Endothelial cell of umbilical vein (primary cell): ENCODE measurements around the gene ALPK1. TPM values are rescaled to one million over a fixed set of nuclear protein-coding genes. Genes with fewer than 3 reads are reported as not detected.

ENCODE experiments used
- BruUV-seq: library from RNA; stranded (reverse); fragments of 400-500 nt; replicated peaks from 2 replicates; lab custom pipeline; 2021; lab: Mats Ljungman, UMichigan
- CTCF ChIA-PET: fragments of 300-600, 350-600 bp; sonication (Branson Sonifier 250); formaldehyde crosslinking; loops from one replicate; lab custom pipeline; 2021; ENCODE audit warnings: antibody characterized with exemption, inconsistent platforms; lab: Charles Lee
- POLR2A ChIA-PET: fragments of 300-600, 350-600 bp; sonication (Branson Sonifier 250); formaldehyde crosslinking; loops from one replicate; lab custom pipeline; 2021; ENCODE audit warnings: antibody characterized with exemption, inconsistent platforms; lab: Charles Lee
- DNase-seq: peaks from one replicate; pipeline ENCODE4 v3.0.0-alpha.2; 2011; ENCODE audit warnings: low read depth, low spot score
- FAIRE-seq: peaks from 2 replicates; lab custom pipeline; 2011; peaks lifted over from hg19 to GRCh38; lab: Jason Lieb, UNC
- H2AFZ ChIP-seq: 2 replicates; pipeline ENCODE4 v1.6.0; 2012; ENCODE audit warnings: low read depth, low read length, control low read depth, inconsistent platforms
- H3K27ac ChIP-seq: 2 replicates; pipeline ENCODE4 v1.5.1; 2011; ENCODE audit warnings: low read depth, mild to moderate bottlenecking, control low read depth, low read length, moderate library complexity; ENCODE audit not compliant: insufficient read depth
- H3K27me3 ChIP-seq, 2 experiments: 2 replicates each; pipeline versions ENCODE4 v1.6.0 to v1.6.1; 2011; ENCODE audit warnings: low read length in 2 of 2, mixed read lengths in 1 of 2; ENCODE audit not compliant: control insufficient read depth in 2 of 2, insufficient read depth in 2 of 2
- H3K36me3 ChIP-seq, 2 experiments: 2 replicates in 1 of 2; 3 replicates in 1 of 2; pipeline ENCODE4 v1.5.1; 2011; ENCODE audit warnings: low read length in 2 of 2, mild to moderate bottlenecking in 1 of 2, moderate library complexity in 1 of 2; ENCODE audit not compliant: control insufficient read depth in 2 of 2, insufficient read depth in 2 of 2; ENCODE audit errors: extremely low read depth in 1 of 2
- H3K4me1 ChIP-seq: 3 replicates; pipeline ENCODE4 v1.5.1; 2011; ENCODE audit warnings: mild to moderate bottlenecking, low read length; ENCODE audit not compliant: control insufficient read depth, insufficient read depth; ENCODE audit errors: extremely low read depth
- H3K4me2 ChIP-seq: 2 replicates; pipeline ENCODE4 v1.6.1; 2011; ENCODE audit warnings: low read length, control low read depth, mixed read lengths; ENCODE audit not compliant: insufficient read depth
- H3K4me3 ChIP-seq, 3 experiments: fragments of 200-600 bp in 1 of 3; sonication (generic), shearing (Covaris generic) in 1 of 3; replicated peaks in 1 of 3; 2 replicates each; pipeline ENCODE4 v1.5.1; 2011 to 2016; ENCODE audit warnings: control low read depth in 3 of 3, low read length in 3 of 3, mild to moderate bottlenecking in 2 of 3, inconsistent platforms in 1 of 3, low read depth in 1 of 3, moderate library complexity in 1 of 3; ENCODE audit not compliant: insufficient read depth in 1 of 3
- H3K79me2 ChIP-seq: 2 replicates; pipeline ENCODE4 v1.6.0; 2012; ENCODE audit warnings: low read length, inconsistent platforms; ENCODE audit not compliant: control insufficient read depth, insufficient read depth
- H3K9ac ChIP-seq: replicated peaks from 2 replicates; pipeline ENCODE3; 2011; ENCODE audit warnings: low read length, control low read depth; ENCODE audit not compliant: insufficient read depth; ENCODE audit errors: extremely low read depth
- H3K9me1 ChIP-seq: replicated peaks from 3 replicates; pipeline ENCODE4 v1.6.0; 2011; ENCODE audit warnings: mild to moderate bottlenecking, low read length; ENCODE audit not compliant: control insufficient read depth, insufficient read depth; ENCODE audit errors: extremely low read depth
- H3K9me3 ChIP-seq: replicated peaks from 2 replicates; pipeline ENCODE4 v1.5.1; 2012; ENCODE audit warnings: low read length, inconsistent platforms; ENCODE audit not compliant: control insufficient read depth, insufficient read depth
- H4K20me1 ChIP-seq: replicated peaks from 2 replicates; pipeline ENCODE3; 2011; ENCODE audit warnings: mild to moderate bottlenecking, low read length; ENCODE audit not compliant: control insufficient read depth, insufficient read depth; ENCODE audit errors: extremely low read depth
- CTCF ChIP-seq, 2 donors: IDR thresholded peaks; 1 replicate in 1 of 2; 2 replicates in 1 of 2; pipeline ENCODE4 v1.5.1; 2011; ENCODE audit warnings: low read length in 2 of 2, mild to moderate bottlenecking in 2 of 2, moderate library complexity in 2 of 2, control low read depth in 1 of 2, inconsistent platforms in 1 of 2, low read depth in 1 of 2; ENCODE audit not compliant: insufficient read depth in 1 of 2; ENCODE audit errors: extremely low read depth in 1 of 2
- EZH2 ChIP-seq: IDR thresholded peaks from 2 replicates; pipeline ENCODE4 v1.6.1; 2012; ENCODE audit warnings: borderline replicate concordance, low read depth, mild to moderate bottlenecking, moderate library complexity, low read length, inconsistent platforms; ENCODE audit not compliant: severe bottlenecking
- FOS ChIP-seq: IDR thresholded peaks from 2 replicates; pipeline ENCODE4 v1.6.1; 2011; ENCODE audit warnings: mild to moderate bottlenecking, low read length, moderate library complexity, borderline replicate concordance; ENCODE audit not compliant: insufficient read depth
- GATA2 ChIP-seq: IDR thresholded peaks from 2 replicates; pipeline ENCODE4 v1.7.0; 2011; ENCODE audit warnings: low read depth, mild to moderate bottlenecking, moderate library complexity, mixed read lengths, low read length; ENCODE audit not compliant: insufficient read length, insufficient read depth
- JUN ChIP-seq: IDR thresholded peaks from 2 replicates; pipeline ENCODE4 v1.6.1; 2011; ENCODE audit warnings: borderline replicate concordance, low read depth; ENCODE audit not compliant: insufficient read length, insufficient read depth
- MAX ChIP-seq: IDR thresholded peaks from 2 replicates; pipeline ENCODE4 v1.6.1; 2011; ENCODE audit not compliant: insufficient read depth, insufficient read length
- MYC ChIP-seq: IDR thresholded peaks from one replicate; pipeline ENCODE4 v1.6.1; 2011; ENCODE audit warnings: mild to moderate bottlenecking, low read depth, low read length
- POLR2A ChIP-seq: IDR thresholded peaks from 2 replicates; pipeline ENCODE4 v1.6.1; 2012; ENCODE audit warnings: low read depth, mild to moderate bottlenecking, control low read depth, low read length
- POLR2AphosphoS5 ChIP-seq: IDR thresholded peaks from 2 replicates; pipeline ENCODE4 v1.6.1; 2012; ENCODE audit warnings: low read depth, mild to moderate bottlenecking, control low read depth, low read length, moderate library complexity; ENCODE audit not compliant: insufficient read depth
- dilution Hi-C: fragments of 300-500 bp; cut with MboI; formaldehyde crosslinking; loops from one replicate; pipeline ENCODE4 v1.15.0; 2019; ENCODE audit warnings: low sequenced_read_pairs; ENCODE audit not compliant: extremely low pct_ligation_motif_present
- intact Hi-C: fragments of 100-400 bp; cut with micrococcal nuclease; formaldehyde crosslinking; loops from one replicate; pipeline ENCODE4 v1.10.0; 2022
- polyA plus RNA-seq, 4 experiments: library from polyadenylated mRNA; depleted of rRNA in 3 of 4; stranded (reverse) in 3 of 4; unstranded in 1 of 4; fragments of >200 nt; gene quantifications; 2 replicates each; pipeline versions ENCODE4 v1.2.1 to v1.2.3, GENCODE V29; 2011 to 2012; ENCODE audit warnings: missing spikeins in 1 of 4
- total RNA-seq: library from RNA; stranded (reverse); gene quantifications from 2 replicates; pipeline ENCODE4 v1.2.3, GENCODE V29; 2021

Gene ALPK1
- total and polyA plus RNA-seq, 2 donors (not counting 3 experiments of a cell fraction or from before 2014, with no cell fraction given), result 1.4 to 5.5 TPM

- no peak overlapping the region for H2AFZ ChIP-seq
- H3K27me3 ChIP-seq, result no peaks in the 10 kb centered on the region
- FAIRE-seq (no peak), DNase-seq (no peak)
- TF ChIP-seq FOS (no peak), POLR2AphosphoS5 (no peak), EZH2 (no peak), POLR2A (no peak), CTCF (IDR thresholded peaks at IDR 0.05; ENCODE audit: extremely low read depth in 1 of 2, insufficient read depth in 1 of 2, low read depth in 1 of 2, low read length in 2 of 2) (no peak), MYC (no peak), GATA2 (no peak), MAX (no peak), JUN (no peak)
- H4K20me1 ChIP-seq, result no peaks in the 10 kb centered on the region
- no peaks in the 10 kb centered on the region for H3K9me1 ChIP-seq
- no peak overlapping the region for H3K4me2 ChIP-seq
- H3K4me3 ChIP-seq, result no peak overlapping the region
- POLR2A ChIA-PET, result no interaction called here
- CTCF ChIA-PET, result interaction anchor here (1.5 kb wide), 1 partner anchor 19 kb away, joined by 4 read pairs; no protein-coding TSS in a partner anchor
- no peaks in the 10 kb centered on the region for H3K36me3 ChIP-seq
- intact Hi-C loops, result no loop called here
- dilution Hi-C loops, result no loop called here
- BruUV-seq, result no TSS peak
- H3K27ac ChIP-seq, result no peak overlapping the region
- H3K79me2 ChIP-seq, result no peaks in the 10 kb centered on the region
- no peak overlapping the region for H3K9ac ChIP-seq
- H3K9me3 ChIP-seq, result no peaks in the 10 kb centered on the region
- H3K4me1 ChIP-seq, result no peaks in the 10 kb centered on the region
These were observed 80.0 kb downstream of the ALPK1 start for GRCh38 chr4:112377171-112377570.
